B cell (primary cell): ENCODE results near the gene BHLHA15.

ENCODE experiments used
- EZH2 ChIP-seq: IDR thresholded peaks from 2 replicates; pipeline ENCODE4 v1.6.1; 2012; ENCODE audit warnings: borderline replicate concordance, low read depth, mild to moderate bottlenecking, moderate library complexity, low read length; ENCODE audit not compliant: insufficient read depth, poor library complexity, severe bottlenecking
- TF ChIP-seq, protein P1 (sequence below): fragments of 200-600 bp; IDR thresholded peaks from one replicate; pipeline ENCODE4 v1.8.0; 2022; ENCODE audit warnings: antibody characterized with exemption, mild to moderate bottlenecking

DNA sequence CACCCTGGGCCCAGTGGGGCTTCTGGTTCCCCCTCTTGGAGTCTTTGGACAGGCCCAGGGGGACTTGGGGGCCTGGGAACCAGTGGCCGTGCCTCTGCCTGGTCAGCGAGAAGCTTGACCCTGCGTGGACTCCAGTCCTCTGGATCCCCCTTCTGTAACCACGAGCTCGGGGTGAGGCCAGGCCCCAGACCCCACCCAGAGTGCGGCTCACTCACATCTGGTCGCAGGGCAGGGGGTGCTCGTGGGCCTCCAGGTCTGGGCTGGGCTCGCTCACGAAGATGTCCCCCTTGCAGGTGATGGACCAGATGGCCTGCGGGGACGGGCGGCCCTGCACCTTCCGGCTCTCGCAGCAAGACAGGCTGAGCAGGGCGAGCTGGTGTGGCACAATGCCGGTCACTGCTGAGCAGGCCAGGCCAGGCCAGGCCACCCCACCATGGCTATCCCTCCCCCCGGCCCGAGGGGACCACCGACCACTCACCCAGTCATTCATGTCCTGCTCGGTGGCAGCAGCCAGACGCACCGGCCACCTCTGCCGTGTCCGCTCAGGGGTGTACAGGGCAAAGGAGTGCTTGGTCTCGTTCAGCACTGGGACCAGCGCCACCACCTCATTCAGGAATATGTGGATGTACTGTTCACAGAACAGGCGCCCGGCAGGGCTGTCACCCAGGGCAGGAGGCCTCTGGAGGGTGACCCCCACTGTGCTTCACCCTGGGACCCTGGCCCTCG is 19.7 kb downstream of the BHLHA15 start:
- TF ChIP-seq EZH2: no peak
- TF ChIP-seq, protein P1, sequence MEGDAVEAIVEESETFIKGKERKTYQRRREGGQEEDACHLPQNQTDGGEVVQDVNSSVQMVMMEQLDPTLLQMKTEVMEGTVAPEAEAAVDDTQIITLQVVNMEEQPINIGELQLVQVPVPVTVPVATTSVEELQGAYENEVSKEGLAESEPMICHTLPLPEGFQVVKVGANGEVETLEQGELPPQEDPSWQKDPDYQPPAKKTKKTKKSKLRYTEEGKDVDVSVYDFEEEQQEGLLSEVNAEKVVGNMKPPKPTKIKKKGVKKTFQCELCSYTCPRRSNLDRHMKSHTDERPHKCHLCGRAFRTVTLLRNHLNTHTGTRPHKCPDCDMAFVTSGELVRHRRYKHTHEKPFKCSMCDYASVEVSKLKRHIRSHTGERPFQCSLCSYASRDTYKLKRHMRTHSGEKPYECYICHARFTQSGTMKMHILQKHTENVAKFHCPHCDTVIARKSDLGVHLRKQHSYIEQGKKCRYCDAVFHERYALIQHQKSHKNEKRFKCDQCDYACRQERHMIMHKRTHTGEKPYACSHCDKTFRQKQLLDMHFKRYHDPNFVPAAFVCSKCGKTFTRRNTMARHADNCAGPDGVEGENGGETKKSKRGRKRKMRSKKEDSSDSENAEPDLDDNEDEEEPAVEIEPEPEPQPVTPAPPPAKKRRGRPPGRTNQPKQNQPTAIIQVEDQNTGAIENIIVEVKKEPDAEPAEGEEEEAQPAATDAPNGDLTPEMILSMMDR: no peak
